Measurements from ENCODE around the gene PHACTR4. TPM values are rescaled to one million over a fixed set of nuclear protein-coding genes. Genes with fewer than 3 reads are reported as not detected.

PHACTR4 gene
- 10 to 100 TPM; 20.3 to 32.2 (median 27.0) TPM for total RNA-seq

DNA sequence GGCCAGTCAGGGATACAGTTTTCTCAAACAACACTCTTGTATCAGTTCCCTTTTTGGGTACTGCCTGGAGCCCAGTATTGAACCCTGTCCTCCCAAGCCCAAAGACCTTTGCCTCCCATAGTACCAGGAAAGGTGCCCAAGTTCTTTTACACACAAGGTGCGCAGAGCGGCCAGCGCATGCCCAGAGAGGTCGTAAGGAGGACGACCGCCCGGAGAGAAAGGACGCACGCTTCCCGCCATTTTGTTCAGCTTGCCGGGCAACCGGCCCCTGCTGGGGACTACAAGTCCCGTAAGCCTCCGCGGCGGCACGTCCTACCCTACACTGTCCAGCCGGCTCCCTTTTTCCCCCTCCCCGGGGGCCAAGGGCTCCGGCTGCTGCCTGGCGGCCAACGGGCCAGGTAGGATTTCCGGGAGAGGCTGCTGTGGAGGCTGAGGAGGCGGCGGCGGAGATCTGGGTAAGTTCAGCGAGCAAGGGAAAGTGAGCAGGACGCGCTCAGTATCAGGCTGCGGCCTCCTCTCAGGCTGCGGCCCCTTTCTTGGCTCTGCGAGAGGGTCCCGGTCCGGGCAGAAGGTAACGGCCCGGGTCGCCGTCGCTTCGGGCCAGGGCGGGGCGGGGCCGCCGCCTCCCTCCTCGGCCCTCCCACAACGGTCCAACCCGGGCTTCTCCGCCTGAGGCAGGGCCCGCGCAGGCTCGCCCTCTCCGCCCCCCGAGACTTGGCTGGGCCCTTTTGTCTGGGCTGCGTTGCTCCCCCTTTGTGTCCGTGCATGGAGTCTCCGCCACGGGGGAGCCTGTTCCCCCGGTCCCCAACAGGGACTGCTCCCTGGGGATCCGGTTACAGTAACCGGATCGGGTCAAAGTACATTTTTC lies at the start of gene PHACTR4:
Gene PHACTR4, plus strand, starts transcription at position 370 of the 868 bp plus-strand sequence. CDS start 37,708 bp downstream, outside the sequence.
- Histone ChIP-seq H3K4me3 (peak within 1 kb of the TSS; percentile 58 to 94), H3K9me3 (no peaks in the 10 kb centered on the region), H3K36me3 (no peaks in the 10 kb centered on the region), H3K4me1 (peaks cover 0 to 41% (median 9%) of the 10 kb centered on the region in 3 donors), H3K27me3 (no peaks in the 10 kb centered on the region), H3K27ac (peak within 1 kb of the TSS; percentile 80 to 97 (median 94))
- TF ChIP-seq EP300 (IDR thresholded peaks at IDR 0.05): no peak
- peak; percentile 84 for TF ChIP-seq POLR2AphosphoS5 (IDR thresholded peaks at IDR 0.05)
- TF ChIP-seq, protein P1, sequence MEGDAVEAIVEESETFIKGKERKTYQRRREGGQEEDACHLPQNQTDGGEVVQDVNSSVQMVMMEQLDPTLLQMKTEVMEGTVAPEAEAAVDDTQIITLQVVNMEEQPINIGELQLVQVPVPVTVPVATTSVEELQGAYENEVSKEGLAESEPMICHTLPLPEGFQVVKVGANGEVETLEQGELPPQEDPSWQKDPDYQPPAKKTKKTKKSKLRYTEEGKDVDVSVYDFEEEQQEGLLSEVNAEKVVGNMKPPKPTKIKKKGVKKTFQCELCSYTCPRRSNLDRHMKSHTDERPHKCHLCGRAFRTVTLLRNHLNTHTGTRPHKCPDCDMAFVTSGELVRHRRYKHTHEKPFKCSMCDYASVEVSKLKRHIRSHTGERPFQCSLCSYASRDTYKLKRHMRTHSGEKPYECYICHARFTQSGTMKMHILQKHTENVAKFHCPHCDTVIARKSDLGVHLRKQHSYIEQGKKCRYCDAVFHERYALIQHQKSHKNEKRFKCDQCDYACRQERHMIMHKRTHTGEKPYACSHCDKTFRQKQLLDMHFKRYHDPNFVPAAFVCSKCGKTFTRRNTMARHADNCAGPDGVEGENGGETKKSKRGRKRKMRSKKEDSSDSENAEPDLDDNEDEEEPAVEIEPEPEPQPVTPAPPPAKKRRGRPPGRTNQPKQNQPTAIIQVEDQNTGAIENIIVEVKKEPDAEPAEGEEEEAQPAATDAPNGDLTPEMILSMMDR (IDR thresholded peaks at IDR 0.05): peak in 1 of 4 experiments; percentile 16
- TF ChIP-seq POLR2A (IDR thresholded peaks at IDR 0.05): peak; percentile 74 to 76
- 0% methylated on average over 10 of the region's 61 CpGs; no CpG with 5 or more reads in 1 of the 2 donors for WGBS, 2 donors (ENCODE audit: low coverage in 1 of 2)
- ATAC-seq: peak; percentile 98

DNA sequence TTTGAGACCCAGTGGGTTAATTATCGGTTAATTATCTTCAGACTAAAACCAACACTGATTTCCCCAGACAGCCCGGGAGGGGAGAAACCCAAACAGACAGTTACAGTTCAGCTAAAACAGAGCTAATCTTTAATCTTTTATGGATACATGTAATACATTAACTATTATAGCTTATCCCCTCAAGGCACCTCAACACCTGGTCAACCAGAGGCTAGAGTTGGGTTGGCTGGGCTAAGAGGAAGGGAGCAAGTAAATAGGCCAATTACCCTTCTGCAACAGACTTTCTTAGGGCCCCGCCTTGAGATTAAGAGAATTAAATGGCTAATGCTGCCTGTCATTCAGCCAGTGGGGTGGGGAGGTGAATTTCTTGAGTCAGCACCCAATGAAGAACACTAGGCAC lies 47.3 kb upstream of the PHACTR4 start:
- WGBS, 2 donors (ENCODE audit: low coverage in 1 of 2): 47 to 56% methylated on average over 3 of the region's 3 CpGs
- no peak overlapping the region for H3K27ac ChIP-seq
- no peak for ATAC-seq

DNA sequence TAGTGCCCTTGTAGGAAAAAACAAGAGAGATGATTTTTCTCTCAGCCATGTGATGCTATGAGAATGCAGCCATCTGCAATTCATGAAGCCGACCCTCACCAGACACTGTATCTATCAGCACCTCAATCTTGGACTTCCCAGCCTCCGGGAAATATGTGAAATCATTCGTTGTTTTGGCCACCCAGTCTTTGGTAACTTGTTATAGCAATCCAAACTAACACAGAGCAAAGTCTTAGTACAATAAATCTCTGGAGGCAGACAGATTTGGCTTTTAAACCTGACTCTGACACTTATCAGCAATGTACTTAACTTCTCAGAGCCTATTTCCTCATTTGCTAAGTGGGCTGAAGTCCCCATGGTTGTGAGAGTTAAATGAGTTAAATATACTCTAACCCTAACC lies 45.8 kb upstream of the PHACTR4 start:
- WGBS, 2 donors (ENCODE audit: low coverage in 1 of 2): 11 to 16% methylated on average over 3 of the region's 3 CpGs
- H3K4me1 ChIP-seq: peaks cover 0 to 10% (median 0%) of the 10 kb centered on the region in 3 donors
- H3K27ac ChIP-seq: no peak overlapping the region

More for the DNA sequence above, 47.3 kb upstream of the PHACTR4 start:
- no peak overlapping the region for H3K4me3 ChIP-seq
- H3K27me3 ChIP-seq: peaks cover 27% of the 10 kb centered on the region
- no peaks in the 10 kb centered on the region for H3K9me3 ChIP-seq
- H3K4me1 ChIP-seq: no peaks in the 10 kb centered on the region
- H3K36me3 ChIP-seq: no peaks in the 10 kb centered on the region
- no peak for TF ChIP-seq POLR2A (IDR thresholded peaks at IDR 0.05)
- TF ChIP-seq POLR2AphosphoS5 (IDR thresholded peaks at IDR 0.05): no peak
- no peak for TF ChIP-seq EP300 (IDR thresholded peaks at IDR 0.05)
- TF ChIP-seq, protein P1 (IDR thresholded peaks at IDR 0.05): no peak

DNA sequence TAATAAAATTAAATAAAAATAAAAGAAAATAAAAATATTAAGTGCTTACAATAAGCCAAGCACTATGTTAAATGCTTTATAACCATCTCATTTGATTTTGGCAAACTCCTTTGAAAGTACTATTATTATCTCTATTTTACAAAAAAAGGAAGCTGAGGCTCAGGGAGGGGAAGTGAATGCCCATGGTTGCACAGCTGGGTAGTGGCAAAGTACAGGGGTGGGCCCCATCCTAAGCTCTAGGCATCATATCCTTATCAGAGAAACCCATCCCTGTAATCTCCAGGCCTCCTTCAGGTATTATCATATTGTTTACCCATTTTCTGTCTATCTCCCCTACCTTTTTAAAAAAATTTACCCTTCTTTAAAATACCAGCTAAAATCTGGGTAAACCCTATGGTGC lies 43.0 kb upstream of the PHACTR4 start:
- TF ChIP-seq, protein P1 (IDR thresholded peaks at IDR 0.05): no peak
- TF ChIP-seq EP300 (IDR thresholded peaks at IDR 0.05) (no peak), POLR2AphosphoS5 (IDR thresholded peaks at IDR 0.05) (no peak), POLR2A (IDR thresholded peaks at IDR 0.05) (no peak)
- Histone ChIP-seq H3K4me3 (no peak overlapping the region), H3K4me1 (peaks cover 0 to 27% (median 0%) of the 10 kb centered on the region in 3 donors), H3K27ac (no peak overlapping the region), H3K27me3 (peaks cover 7% of the 10 kb centered on the region), H3K9me3 (no peaks in the 10 kb centered on the region), H3K36me3 (peaks cover 0 to 11% of the 10 kb centered on the region in 2 donors)
- no peak for ATAC-seq

More for the DNA sequence above, 45.8 kb upstream of the PHACTR4 start:
- no peak overlapping the region for H3K4me3 ChIP-seq
- H3K36me3 ChIP-seq: no peaks in the 10 kb centered on the region
- H3K27me3 ChIP-seq: peaks cover 19% of the 10 kb centered on the region
- TF ChIP-seq, protein P1 (IDR thresholded peaks at IDR 0.05): no peak
- TF ChIP-seq POLR2AphosphoS5 (IDR thresholded peaks at IDR 0.05): no peak
- TF ChIP-seq EP300 (IDR thresholded peaks at IDR 0.05): no peak
- no peak for TF ChIP-seq POLR2A (IDR thresholded peaks at IDR 0.05)
- no peak for ATAC-seq
- no peaks in the 10 kb centered on the region for H3K9me3 ChIP-seq

Measured in gastroesophageal sphincter (tissue), 4 donors.